Retinal pigment epithelial cell (primary cell): ENCODE data around the gene SPON1.

Experiments used
- DNase-seq: peaks from one replicate; pipeline ENCODE4 v3.0.0-alpha.2; 2010; ENCODE audit warnings: low read depth
- H3K4me3 ChIP-seq: 2 replicates; pipeline ENCODE4 v1.5.1; 2011; ENCODE audit warnings: mild to moderate bottlenecking, low read length, control low read depth, moderate library complexity
- CTCF ChIP-seq: conservative IDR thresholded peaks from 2 replicates; pipeline ENCODE4 v1.5.1; 2011; ENCODE audit warnings: low read depth, low read length, control low read depth, inconsistent platforms

The SPON1 gene

GRCh38 chr11:13999704-14000103 is 37.2 kb downstream of the SPON1 start:
- no peak for TF ChIP-seq CTCF
- H3K4me3 ChIP-seq: no peak overlapping the region
- no peak for DNase-seq

GRCh38 chr11:14001597-14001996 is 39.1 kb downstream of the SPON1 start:
- TF ChIP-seq CTCF: no peak
- no peak overlapping the region for H3K4me3 ChIP-seq
- no peak for DNase-seq

- no peak for TF ChIP-seq CTCF
- no peak for DNase-seq
- H3K4me3 ChIP-seq: no peak overlapping the region
Observed at GRCh38 chr11:14007566-14007965, 45.0 kb downstream of the SPON1 start.

GRCh38 chr11:14010665-14011064 is 48.1 kb downstream of the SPON1 start:
- TF ChIP-seq CTCF: no peak
- DNase-seq: no peak
- no peak overlapping the region for H3K4me3 ChIP-seq

GRCh38 chr11:14012846-14013245 is 50.3 kb downstream of the SPON1 start:
- no peak for DNase-seq
- TF ChIP-seq CTCF: no peak
- no peak overlapping the region for H3K4me3 ChIP-seq

GRCh38 chr11:14015711-14016110 is 53.2 kb downstream of the SPON1 start:
- peak; percentile 54 for DNase-seq
- no peak for TF ChIP-seq CTCF
- no peak overlapping the region for H3K4me3 ChIP-seq

- no peak for DNase-seq
- no peak for TF ChIP-seq CTCF
- H3K4me3 ChIP-seq: no peak overlapping the region
Observed at GRCh38 chr11:14018441-14018840, 55.9 kb downstream of the SPON1 start.
